ENCODE measurements around the gene LY86.
A peak's percentile ranks its signal among the peaks of the same experiment; 100 is the strongest.

The LY86 gene

GRCh38 chr6:6694825-6695624 is 106.5 kb downstream of the LY86 start:
- Histone ChIP-seq H3K4me1 (ENCODE audit: insufficient read depth, poor library complexity, severe bottlenecking) (peaks cover 47% of the 10 kb centered on the region), H3K4me3 (ENCODE audit: severe bottlenecking) (no peak overlapping the region)
- DNase-seq (ENCODE audit: low spot score) = peak; percentile 81

GRCh38 chr6:6695625-6696276 is 107.2 kb downstream of the LY86 start:
- Histone ChIP-seq H3K9me3 (ENCODE audit: severe bottlenecking) (peaks cover 5% of the 10 kb centered on the region), H3K4me1 (ENCODE audit: insufficient read depth, poor library complexity, severe bottlenecking) (peaks cover 40% of the 10 kb centered on the region), H3K36me3 (ENCODE audit: low read depth) (no peaks in the 10 kb centered on the region), H3K4me3 (ENCODE audit: severe bottlenecking) (no peak overlapping the region), H3K27me3 (ENCODE audit: insufficient read depth, poor library complexity, severe bottlenecking) (no peaks in the 10 kb centered on the region), H3K27ac (ENCODE audit: poor library complexity, severe bottlenecking) (peak overlapping the region; percentile 70)
- DNase-seq (ENCODE audit: low spot score) (no peak), ATAC-seq (ENCODE audit: low read depth) (no peak)
- TF ChIP-seq CTCF (IDR thresholded peaks at IDR 0.05; ENCODE audit: poor library complexity, severe bottlenecking) = no peak

More at GRCh38 chr6:6694825-6695624, 106.5 kb downstream of the LY86 start:
- TF ChIP-seq CTCF (IDR thresholded peaks at IDR 0.05; ENCODE audit: poor library complexity, severe bottlenecking) = no peak
- H3K27me3 ChIP-seq (ENCODE audit: insufficient read depth, poor library complexity, severe bottlenecking) = no peaks in the 10 kb centered on the region
- H3K9me3 ChIP-seq (ENCODE audit: severe bottlenecking) = peaks cover 6% of the 10 kb centered on the region
- peak overlapping the region; percentile 70 for H3K27ac ChIP-seq (ENCODE audit: poor library complexity, severe bottlenecking)
- H3K36me3 ChIP-seq (ENCODE audit: low read depth) = no peaks in the 10 kb centered on the region
- ATAC-seq (ENCODE audit: low read depth) = peak; percentile 75

GRCh38 chr6:6696867-6697531 is 108.5 kb downstream of the LY86 start:
- H3K4me3 ChIP-seq (ENCODE audit: severe bottlenecking) = no peak overlapping the region
- no peak for ATAC-seq (ENCODE audit: low read depth)
- no peak for DNase-seq (ENCODE audit: low spot score)
- peak overlapping the region; percentile 70 for H3K27ac ChIP-seq (ENCODE audit: poor library complexity, severe bottlenecking)
- peak; percentile 72 for TF ChIP-seq CTCF (IDR thresholded peaks at IDR 0.05; ENCODE audit: poor library complexity, severe bottlenecking)
- no peaks in the 10 kb centered on the region for H3K27me3 ChIP-seq (ENCODE audit: insufficient read depth, poor library complexity, severe bottlenecking)
- no peaks in the 10 kb centered on the region for H3K9me3 ChIP-seq (ENCODE audit: severe bottlenecking)
- H3K36me3 ChIP-seq (ENCODE audit: low read depth) = no peaks in the 10 kb centered on the region
- peaks cover 39% of the 10 kb centered on the region for H3K4me1 ChIP-seq (ENCODE audit: insufficient read depth, poor library complexity, severe bottlenecking)

- Histone ChIP-seq H3K9me3 (ENCODE audit: severe bottlenecking) (no peaks in the 10 kb centered on the region), H3K27ac (ENCODE audit: poor library complexity, severe bottlenecking) (peak overlapping the region; percentile 70), H3K27me3 (ENCODE audit: insufficient read depth, poor library complexity, severe bottlenecking) (no peaks in the 10 kb centered on the region), H3K4me3 (ENCODE audit: severe bottlenecking) (no peak overlapping the region), H3K36me3 (ENCODE audit: low read depth) (no peaks in the 10 kb centered on the region), H3K4me1 (ENCODE audit: insufficient read depth, poor library complexity, severe bottlenecking) (peaks cover 39% of the 10 kb centered on the region)
- no peak for DNase-seq (ENCODE audit: low spot score)
- ATAC-seq (ENCODE audit: low read depth) = no peak; the same call in 2 of the 3 replicates
- TF ChIP-seq CTCF (IDR thresholded peaks at IDR 0.05; ENCODE audit: poor library complexity, severe bottlenecking) = no peak
These were observed 109.1 kb downstream of the LY86 start for GRCh38 chr6:6697620-6698019.

Measured in RWPE2 (cell line).